Measurements from ENCODE around the gene NUP62.
"Not testable (repeated sequence)": the region's sequence is repeated elsewhere in the genome, so short reads cannot be mapped to it uniquely, and the experiment has no call there.

NUP62 gene

DNA sequence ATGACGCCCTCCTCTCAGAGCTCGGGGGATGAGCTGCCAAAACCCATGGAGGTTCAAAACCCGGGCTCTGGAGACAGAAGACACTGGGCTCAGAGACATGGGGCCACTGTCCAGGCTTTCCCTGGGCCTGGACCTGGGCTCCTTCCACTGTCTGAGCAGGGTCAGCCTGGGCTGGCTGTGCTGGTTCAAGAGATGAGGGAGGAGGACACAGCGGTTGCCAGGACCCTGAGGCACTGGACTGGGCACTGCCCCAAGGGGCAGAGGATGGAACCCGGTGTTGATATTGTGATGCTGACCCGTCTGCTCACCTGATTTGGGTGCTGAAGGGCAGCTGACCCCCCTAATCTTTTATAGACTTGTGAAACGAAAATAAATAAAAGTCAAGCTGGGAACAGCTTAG, 45.7 kb upstream of the NUP62 start:
- no peak overlapping the region for H3K4me3 ChIP-seq (ENCODE audit: low read depth, low read length)
- ChIA-PET CTCF (interaction anchor here (1.7 kb wide), 1 partner anchor 37 kb away, joined by 5 read pairs; no protein-coding TSS in a partner anchor), POLR2A (no interaction called here)
- no peak for DNase-seq (ENCODE audit: low read depth, low spot score)
- TF ChIP-seq, protein P1, sequence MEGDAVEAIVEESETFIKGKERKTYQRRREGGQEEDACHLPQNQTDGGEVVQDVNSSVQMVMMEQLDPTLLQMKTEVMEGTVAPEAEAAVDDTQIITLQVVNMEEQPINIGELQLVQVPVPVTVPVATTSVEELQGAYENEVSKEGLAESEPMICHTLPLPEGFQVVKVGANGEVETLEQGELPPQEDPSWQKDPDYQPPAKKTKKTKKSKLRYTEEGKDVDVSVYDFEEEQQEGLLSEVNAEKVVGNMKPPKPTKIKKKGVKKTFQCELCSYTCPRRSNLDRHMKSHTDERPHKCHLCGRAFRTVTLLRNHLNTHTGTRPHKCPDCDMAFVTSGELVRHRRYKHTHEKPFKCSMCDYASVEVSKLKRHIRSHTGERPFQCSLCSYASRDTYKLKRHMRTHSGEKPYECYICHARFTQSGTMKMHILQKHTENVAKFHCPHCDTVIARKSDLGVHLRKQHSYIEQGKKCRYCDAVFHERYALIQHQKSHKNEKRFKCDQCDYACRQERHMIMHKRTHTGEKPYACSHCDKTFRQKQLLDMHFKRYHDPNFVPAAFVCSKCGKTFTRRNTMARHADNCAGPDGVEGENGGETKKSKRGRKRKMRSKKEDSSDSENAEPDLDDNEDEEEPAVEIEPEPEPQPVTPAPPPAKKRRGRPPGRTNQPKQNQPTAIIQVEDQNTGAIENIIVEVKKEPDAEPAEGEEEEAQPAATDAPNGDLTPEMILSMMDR (IDR thresholded peaks at IDR 0.05; ENCODE audit: insufficient read depth, low read length, missing control alignments) = no peak

GRCh38 chr19:49973987-49974386, 44.7 kb upstream of the NUP62 start:
- H3K4me3 ChIP-seq (ENCODE audit: low read depth, low read length) = no peak overlapping the region
- CTCF ChIA-PET = interaction anchor here (1.7 kb wide), 1 partner anchor 36 kb away, joined by 5 read pairs; no protein-coding TSS in a partner anchor
- TF ChIP-seq, protein P1 (IDR thresholded peaks at IDR 0.05; ENCODE audit: insufficient read depth, low read length, missing control alignments) = no peak
- POLR2A ChIA-PET = no interaction called here
- DNase-seq (ENCODE audit: low read depth, low spot score) = no peak

DNA sequence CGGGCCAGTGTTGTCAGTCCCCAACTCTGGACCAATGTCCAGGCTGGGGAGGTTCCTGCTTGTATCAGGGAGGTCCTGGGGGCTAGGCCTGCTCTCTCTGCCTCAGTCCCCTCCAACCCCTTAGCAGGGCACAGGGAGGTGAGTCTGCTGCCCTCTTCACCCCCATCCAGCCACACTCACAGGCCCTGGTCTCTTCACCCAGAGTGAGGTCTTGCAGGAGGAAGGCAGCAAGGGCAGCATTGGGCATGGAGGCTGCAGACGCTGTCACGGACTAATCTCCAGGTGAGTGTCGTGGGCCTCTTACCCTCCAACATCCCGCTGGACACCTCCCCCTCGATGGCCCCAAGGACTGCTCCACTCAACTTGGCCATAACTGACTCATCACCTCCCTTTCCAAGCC, 43.5 kb upstream of the NUP62 start:
- TF ChIP-seq, protein P1 (IDR thresholded peaks at IDR 0.05; ENCODE audit: insufficient read depth, low read length, missing control alignments) = no peak
- no peak for DNase-seq (ENCODE audit: low read depth, low spot score)
- POLR2A ChIA-PET = no interaction called here
- CTCF ChIA-PET = no interaction called here
- H3K4me3 ChIP-seq (ENCODE audit: low read depth, low read length) = no peak overlapping the region

DNA sequence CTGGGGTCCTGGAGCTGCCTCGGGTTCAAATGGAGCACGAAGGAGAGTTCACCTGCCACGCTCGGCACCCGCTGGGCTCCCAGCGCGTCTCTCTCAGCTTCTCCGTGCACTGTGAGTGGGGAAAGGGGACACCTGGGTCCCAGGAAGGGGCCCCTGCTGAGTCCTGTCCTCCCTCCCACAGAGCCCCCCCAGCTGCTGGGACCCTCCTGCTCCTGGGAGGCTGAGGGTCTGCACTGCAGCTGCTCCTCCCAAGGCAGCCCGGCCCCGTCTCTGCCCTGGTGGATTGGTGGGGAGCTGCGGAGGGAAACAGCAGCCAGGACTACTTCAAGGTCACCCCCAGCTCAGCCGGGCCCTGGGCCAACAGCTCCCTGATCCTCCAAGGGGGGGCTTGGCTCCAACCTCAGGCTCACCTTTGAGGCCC, 42.7 kb upstream of the NUP62 start:
- DNase-seq (ENCODE audit: low read depth, low spot score) = no peak
- CTCF ChIA-PET = no interaction called here
- POLR2A ChIA-PET = no interaction called here

GRCh38 chr19:49969355-49969754, 40.1 kb upstream of the NUP62 start:
- CTCF ChIA-PET = interaction anchor here (1.0 kb wide), 1 partner anchor 15 kb away, joined by 6 read pairs; no protein-coding TSS in a partner anchor
- POLR2A ChIA-PET; H3K4me3 ChIP-seq (ENCODE audit: low read depth, low read length); DNase-seq (ENCODE audit: low read depth, low spot score): not testable (repeated sequence)

More for the DNA sequence above, 42.7 kb upstream of the NUP62 start:
- no peak overlapping the region for H3K4me3 ChIP-seq (ENCODE audit: low read depth, low read length)
- TF ChIP-seq, protein P1 (IDR thresholded peaks at IDR 0.05; ENCODE audit: insufficient read depth, low read length, missing control alignments) = no peak

- TF ChIP-seq, protein P1 (IDR thresholded peaks at IDR 0.05; ENCODE audit: insufficient read depth, low read length, missing control alignments) = no peak
- CTCF ChIA-PET = interaction anchor here (1.0 kb wide), 1 partner anchor 15 kb away, joined by 6 read pairs; no protein-coding TSS in a partner anchor
- H3K4me3 ChIP-seq (ENCODE audit: low read depth, low read length) = no peak overlapping the region
- POLR2A ChIA-PET = no interaction called here
- no peak for DNase-seq (ENCODE audit: low read depth, low spot score)
These were observed 39.1 kb upstream of the NUP62 start for GRCh38 chr19:49968279-49968922.

- not testable (repeated sequence) for H3K4me3 ChIP-seq (ENCODE audit: low read depth, low read length); DNase-seq (ENCODE audit: low read depth, low spot score)
- POLR2A ChIA-PET = interaction anchor here (0.7 kb wide), 1 partner anchor 17 kb away, joined by 3 read pairs; no protein-coding TSS in a partner anchor
- CTCF ChIA-PET = interaction anchor here (1.2 kb wide), 1 partner anchor 23 kb away, joined by 4 read pairs; no protein-coding TSS in a partner anchor
These were observed 31.7 kb upstream of the NUP62 start, which contains the start of gene SIGLEC11 for GRCh38 chr19:49960980-49961379. SIGLEC11 (minus strand) TSS chr19:49961172; CDS start chr19:49961081, 91 bp downstream.

DNA sequence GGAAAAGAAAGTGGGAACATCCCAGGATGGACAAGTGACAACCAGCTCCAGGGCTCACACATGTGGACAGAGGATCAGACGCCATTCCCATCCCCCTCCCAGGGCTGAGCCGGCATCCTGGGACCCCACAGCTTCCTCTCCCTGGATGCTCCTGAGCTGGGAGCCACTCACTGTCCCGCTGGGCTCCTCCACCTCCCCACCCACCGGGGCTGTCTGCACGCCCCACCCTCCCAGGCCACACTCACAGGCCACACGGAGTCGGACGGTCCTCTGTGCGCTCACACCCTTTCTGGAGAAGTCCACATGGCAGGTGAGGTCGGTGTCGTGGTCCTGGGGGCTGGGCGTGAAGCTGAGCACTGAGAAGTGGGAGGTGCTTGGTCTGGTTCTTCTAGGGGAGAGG, 30.6 kb upstream of the NUP62 start:
- POLR2A ChIA-PET; H3K4me3 ChIP-seq (ENCODE audit: low read depth, low read length); DNase-seq (ENCODE audit: low read depth, low spot score); CTCF ChIA-PET: not testable (repeated sequence)

GRCh38 chr19:49958596-49958995, 29.3 kb upstream of the NUP62 start:
- H3K4me3 ChIP-seq (ENCODE audit: low read depth, low read length); DNase-seq (ENCODE audit: low read depth, low spot score); POLR2A ChIA-PET: not testable (repeated sequence)
- CTCF ChIA-PET = interaction anchor here (2.6 kb wide), 1 partner anchor 21 kb away, joined by 13 read pairs; no protein-coding TSS in a partner anchor

GRCh38 chr19:49958144-49958543, 28.8 kb upstream of the NUP62 start:
- POLR2A ChIA-PET = not testable (repeated sequence)

More at GRCh38 chr19:49958144-49958543, 28.8 kb upstream of the NUP62 start:
- not testable (repeated sequence) for DNase-seq (ENCODE audit: low read depth, low spot score); H3K4me3 ChIP-seq (ENCODE audit: low read depth, low read length)
- CTCF ChIA-PET = interaction anchor here (2.6 kb wide), 1 partner anchor 20 kb away, joined by 13 read pairs; no protein-coding TSS in a partner anchor
